BLaER1 treated with 17β-estradiol and CSF1 and Interleukin-3, amounts not matched to agents 10 nM and 100 nM (cell line): ENCODE measurements around the gene DUSP15.
"Not testable (repeated sequence)": the region's sequence is repeated elsewhere in the genome, so short reads cannot be mapped to it uniquely, and the experiment has no call there.

Source experiments
- H3K27ac ChIP-seq, 11 experiments: shearing (Covaris generic); formaldehyde crosslinking; 2 replicates each; pipeline ENCODE4 v1.8.1; 2022
- H3K27me3 ChIP-seq, 11 experiments: shearing (Covaris generic); formaldehyde crosslinking; 2 replicates each; pipeline ENCODE4 v1.8.1; 2022
- H3K36me3 ChIP-seq, 11 experiments: shearing (Covaris generic); formaldehyde crosslinking; 2 replicates each; pipeline ENCODE4 v1.8.1; 2022
- H3K4me1 ChIP-seq, 10 experiments: shearing (Covaris generic); formaldehyde crosslinking; 2 replicates each; pipeline ENCODE4 v1.8.1; 2022
- H3K4me2 ChIP-seq, 11 experiments: shearing (Covaris generic); formaldehyde crosslinking; 2 replicates each; pipeline ENCODE4 v1.8.1; 2022
- H3K4me3 ChIP-seq, 10 experiments: shearing (Covaris generic); formaldehyde crosslinking; 2 replicates each; pipeline ENCODE4 v1.8.1; 2022
- H3K9ac ChIP-seq, 11 experiments: shearing (Covaris generic); formaldehyde crosslinking; 2 replicates each; pipeline ENCODE4 v1.8.1; 2022
- H3K9me3 ChIP-seq, 11 experiments: shearing (Covaris generic); formaldehyde crosslinking; replicated peaks in 1 of 11; 2 replicates each; pipeline ENCODE4 v1.8.1; 2022
- H4K20me1 ChIP-seq, 11 experiments: shearing (Covaris generic); formaldehyde crosslinking; 2 replicates each; pipeline ENCODE4 v1.8.1; 2022
- Cebpa-rat ChIP-seq, 11 experiments: shearing (Covaris generic); IDR thresholded peaks; 2 replicates each; pipeline ENCODE4 v1.8.1; 2022

Gene DUSP15

DNA sequence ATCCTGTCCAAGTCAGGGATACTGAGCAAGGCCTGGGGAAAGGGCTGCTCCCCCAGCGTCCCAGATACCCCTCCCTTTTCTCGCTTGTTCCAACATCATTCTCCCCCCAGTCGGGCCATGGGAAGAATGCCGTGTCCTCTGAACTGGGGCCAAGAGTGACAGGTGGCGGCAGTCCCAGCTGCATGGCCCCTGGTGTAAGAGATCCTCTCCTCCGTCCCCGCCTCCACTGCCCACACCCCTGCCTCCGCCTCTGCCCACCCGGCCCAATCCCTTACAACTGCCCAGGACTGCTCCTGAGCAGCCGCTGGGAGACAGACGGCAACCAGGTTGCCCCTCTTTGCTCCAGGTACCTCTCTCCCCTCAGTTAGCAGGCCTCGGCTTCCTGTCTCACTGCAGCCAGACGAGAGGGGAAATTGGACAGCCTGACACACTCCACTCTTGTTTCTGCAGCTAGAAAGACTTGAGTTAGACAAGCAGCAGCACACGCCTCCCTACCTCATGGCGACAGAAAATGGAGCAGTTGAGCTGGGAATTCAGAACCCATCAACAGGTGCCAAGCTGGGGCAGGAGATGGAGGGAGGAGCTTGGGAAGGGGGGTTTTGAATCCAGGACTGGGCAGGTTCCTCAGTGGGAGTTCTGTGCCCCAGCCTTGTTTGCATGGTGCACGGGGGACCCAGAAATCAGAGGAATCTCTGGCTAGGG lies 51.1 kb downstream of the DUSP15 start, which contains the start of gene MYLK2:
TSS of gene MYLK2 (plus strand) at position 274 of the 702 bp plus-strand sequence. CDS start at position 499, 225 bp downstream.
- no peak for TF ChIP-seq Cebpa-rat (IDR thresholded peaks at IDR 0.05)
- Histone ChIP-seq H3K9ac (no peak within 1 kb of the TSS), H4K20me1 (peaks cover 0 to 21% (median 0%) of the 10 kb centered on the region in 11 experiments; a peak in 4 of 22 replicates), H3K4me3 (no peak within 1 kb of the TSS), H3K4me2 (no peak within 1 kb of the TSS), H3K27ac (no peak within 1 kb of the TSS), H3K4me1 (peaks cover 23 to 35% (median 32%) of the 10 kb centered on the region in 10 experiments), H3K9me3 (no peaks in the 10 kb centered on the region), H3K27me3 (peaks cover 0 to 6% (median 0%) of the 10 kb centered on the region in 11 experiments; a peak in 1 of 22 replicates), H3K36me3 (no peaks in the 10 kb centered on the region)

GRCh38 chr20:31818376-31818908 lies 51.9 kb downstream of the DUSP15 start:
- Histone ChIP-seq H3K4me3 (no peak overlapping the region), H3K9me3 (no peaks in the 10 kb centered on the region), H3K4me2 (no peak overlapping the region), H3K4me1 (peaks cover 15 to 27% (median 24%) of the 10 kb centered on the region in 10 experiments), H3K9ac (no peak overlapping the region), H4K20me1 (peaks cover 0 to 13% (median 0%) of the 10 kb centered on the region in 11 experiments; a peak in 4 of 22 replicates), H3K36me3 (no peaks in the 10 kb centered on the region), H3K27me3 (peaks cover 0 to 6% (median 0%) of the 10 kb centered on the region in 11 experiments; a peak in 1 of 22 replicates), H3K27ac (no peak overlapping the region)
- no peak for TF ChIP-seq Cebpa-rat (IDR thresholded peaks at IDR 0.05)

GRCh38 chr20:31817461-31817860 lies 52.9 kb downstream of the DUSP15 start:
- H3K9me3 ChIP-seq, result no peaks in the 10 kb centered on the region
- no peaks in the 10 kb centered on the region for H3K36me3 ChIP-seq
- H3K9ac ChIP-seq, result no peak overlapping the region
- H3K4me1 ChIP-seq, result peaks cover 9 to 18% (median 15%) of the 10 kb centered on the region in 10 experiments
- no peak overlapping the region for H3K27ac ChIP-seq
- peaks cover 0 to 5% (median 0%) of the 10 kb centered on the region in 11 experiments; a peak in 1 of 22 replicates for H3K27me3 ChIP-seq
- H3K4me3 ChIP-seq, result no peak overlapping the region
- no peak overlapping the region for H3K4me2 ChIP-seq
- peaks cover 0 to 9% (median 0%) of the 10 kb centered on the region in 11 experiments; a peak in 3 of 22 replicates for H4K20me1 ChIP-seq
- TF ChIP-seq Cebpa-rat (IDR thresholded peaks at IDR 0.05), result no peak

DNA sequence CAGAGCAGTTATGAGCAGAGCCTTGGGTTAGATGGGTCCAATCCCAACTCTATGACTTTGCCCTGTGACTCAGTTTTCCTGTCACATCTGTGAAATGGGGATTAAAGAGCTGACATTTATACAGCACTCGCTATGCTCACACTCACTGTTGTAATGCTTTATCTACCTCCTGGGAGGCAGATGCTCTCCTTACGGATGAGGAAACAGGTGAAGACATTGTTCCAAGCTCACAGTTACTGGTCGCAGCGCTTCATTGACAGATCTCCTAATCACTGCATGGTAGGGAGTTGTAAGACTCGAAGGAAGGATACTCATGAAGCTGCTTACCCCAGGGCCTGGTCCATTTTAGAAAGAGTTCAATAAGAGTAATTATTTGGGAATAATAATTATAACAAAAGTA lies 54.1 kb downstream of the DUSP15 start:
- Histone ChIP-seq H3K9me3 (no peaks in the 10 kb centered on the region), H3K36me3 (peaks cover 0 to 6% (median 0%) of the 10 kb centered on the region in 11 experiments; a peak in 1 of 22 replicates), H3K27ac (0 out of 22 replicates have a peak overlapping the region, but pooled peaks of 1 of the 11 experiments have one; percentile 14), H3K4me2 (peak overlapping the region in 8 of 11 experiments; percentile 58 to 82 (median 66); a peak in 14 of 22 replicates), H3K27me3 (no peaks in the 10 kb centered on the region), H3K9ac (no peak overlapping the region), H3K4me3 (no peak overlapping the region), H3K4me1 (peaks cover 12 to 22% (median 15%) of the 10 kb centered on the region in 10 experiments), H4K20me1 (peaks cover 0 to 17% (median 0%) of the 10 kb centered on the region in 11 experiments; a peak in 3 of 22 replicates)
- TF ChIP-seq Cebpa-rat (IDR thresholded peaks at IDR 0.05), result no peak

DNA sequence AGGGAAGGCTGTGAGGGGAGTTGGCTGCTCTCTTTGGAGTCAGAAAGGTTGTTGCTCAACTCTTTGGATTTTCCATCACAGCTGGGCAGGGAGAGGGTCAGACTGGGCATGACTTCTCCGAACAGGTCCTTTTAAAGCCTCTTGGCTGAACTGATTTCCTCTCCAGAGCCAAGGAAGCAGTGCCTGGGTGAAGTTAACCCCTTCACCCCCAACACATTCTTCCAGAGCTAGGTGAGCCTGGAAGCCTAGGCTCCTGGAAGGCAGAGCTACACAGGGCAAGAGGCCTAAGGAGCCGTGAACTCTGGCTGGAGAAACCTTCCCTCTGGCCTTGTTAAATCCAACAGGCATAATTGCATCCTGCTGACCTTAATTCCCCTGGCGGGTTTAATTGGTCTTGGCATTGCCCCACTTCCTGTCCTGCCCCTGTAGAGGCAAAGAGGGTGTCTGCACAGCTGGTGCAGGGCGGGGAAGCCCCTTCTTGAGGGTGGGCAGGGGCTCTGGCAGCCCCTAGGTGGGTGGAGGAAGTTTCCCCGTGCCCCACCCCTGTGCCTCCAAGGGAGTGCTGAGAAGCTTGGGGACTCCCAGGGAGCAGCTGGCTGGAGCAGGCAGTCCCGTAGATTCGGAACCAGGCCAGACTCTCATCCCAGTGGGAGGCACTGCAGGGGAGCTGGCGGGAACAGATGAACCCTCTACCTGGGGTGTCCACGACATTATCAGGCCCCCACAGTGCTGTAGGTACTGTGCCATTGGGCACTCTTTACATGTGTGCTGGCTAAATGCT lies 54.7 kb downstream of the DUSP15 start:
- Histone ChIP-seq H3K27ac (peak overlapping the region in 5 of 11 experiments; percentile 8 to 53 (median 27); a peak in 6 of 22 replicates), H3K9me3 (no peaks in the 10 kb centered on the region), H3K4me1 (peaks cover 19 to 29% (median 21%) of the 10 kb centered on the region in 10 experiments), H3K4me2 (peak overlapping the region; percentile 56 to 82 (median 64)), H3K27me3 (no peaks in the 10 kb centered on the region), H3K9ac (peak overlapping the region in 4 of 11 experiments; percentile 16 to 44 (median 33); a peak in 5 of 22 replicates), H4K20me1 (peaks cover 0 to 17% (median 0%) of the 10 kb centered on the region in 11 experiments; a peak in 3 of 22 replicates), H3K36me3 (peaks cover 0 to 10% (median 0%) of the 10 kb centered on the region in 11 experiments; a peak in 1 of 22 replicates), H3K4me3 (no peak overlapping the region)
- TF ChIP-seq Cebpa-rat (IDR thresholded peaks at IDR 0.05), result no peak

GRCh38 chr20:31814142-31814541 lies 56.2 kb downstream of the DUSP15 start:
- not testable (repeated sequence) for H3K9ac ChIP-seq, H3K4me2 ChIP-seq, H3K9me3 ChIP-seq, H3K27ac ChIP-seq, H3K4me3 ChIP-seq, H3K27me3 ChIP-seq
- H3K36me3 ChIP-seq, result peaks cover 0 to 10% (median 0%) of the 10 kb centered on the region in 11 experiments; a peak in 1 of 22 replicates
- H4K20me1 ChIP-seq, result peaks cover 0 to 17% (median 0%) of the 10 kb centered on the region in 11 experiments; a peak in 3 of 22 replicates
- H3K4me1 ChIP-seq, result peaks cover 25 to 42% (median 28%) of the 10 kb centered on the region in 10 experiments

- Histone ChIP-seq H3K9ac (no peak overlapping the region), H3K4me1 (peaks cover 25 to 47% (median 32%) of the 10 kb centered on the region in 10 experiments)
Observed at GRCh38 chr20:31813611-31814010, 56.7 kb downstream of the DUSP15 start.

DNA sequence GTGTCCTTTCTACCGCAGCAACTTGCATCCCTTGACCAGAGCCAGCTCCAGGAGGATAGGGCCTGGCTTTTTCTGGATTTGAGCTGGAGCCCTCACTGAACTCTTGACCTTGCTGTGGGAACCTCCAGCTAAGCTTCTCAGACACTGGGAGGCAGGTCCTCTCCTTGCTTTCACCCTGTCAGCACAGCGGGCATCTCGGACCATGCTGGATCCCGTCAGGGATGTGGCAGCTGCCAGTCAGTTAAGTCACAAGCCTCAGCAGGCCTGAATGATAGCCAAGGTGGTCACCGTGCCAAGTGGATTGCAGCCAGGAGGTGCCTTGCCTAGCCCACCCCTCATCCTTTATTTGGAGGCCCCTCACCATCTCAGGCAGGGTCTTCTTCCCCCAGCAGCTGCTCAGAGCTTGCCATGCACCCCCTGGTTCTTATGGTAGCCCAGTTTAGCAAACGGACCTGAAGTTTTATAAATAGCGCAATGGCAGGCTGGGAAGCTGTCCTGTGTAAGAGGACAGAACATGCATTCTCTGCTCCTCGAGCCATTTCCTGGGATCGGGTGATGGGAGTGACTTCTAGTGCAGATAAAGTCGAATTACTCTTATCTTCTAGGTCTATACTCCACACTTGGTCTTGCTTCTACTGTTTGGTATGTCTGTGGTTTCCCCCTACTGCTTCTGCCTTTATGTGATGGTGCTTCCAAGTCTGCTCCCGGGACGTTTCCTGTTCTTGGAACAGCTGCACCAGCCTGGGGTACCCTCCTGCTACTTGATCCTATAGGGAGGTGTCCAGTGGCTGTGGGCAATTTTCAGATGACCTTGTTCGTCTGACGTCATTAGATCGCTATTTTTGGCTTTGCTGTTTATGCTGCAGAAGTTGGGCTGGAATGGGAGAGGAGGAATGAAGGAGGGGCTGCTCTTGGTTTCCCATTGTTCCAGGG lies 58.3 kb downstream of the DUSP15 start:
- Histone ChIP-seq H3K27ac (no peak overlapping the region), H3K4me1 (peaks cover 26 to 48% (median 34%) of the 10 kb centered on the region in 10 experiments)

More at GRCh38 chr20:31813611-31814010, 56.7 kb downstream of the DUSP15 start:
- Histone ChIP-seq H3K27me3 (no peaks in the 10 kb centered on the region), H3K4me3 (no peak overlapping the region), H3K36me3 (peaks cover 0 to 12% (median 1%) of the 10 kb centered on the region in 11 experiments; a peak in 4 of 22 replicates), H3K4me2 (no peak overlapping the region), H4K20me1 (peaks cover 0 to 12% (median 0%) of the 10 kb centered on the region in 11 experiments; a peak in 2 of 22 replicates), H3K27ac (no peak overlapping the region), H3K9me3 (no peaks in the 10 kb centered on the region)
- no peak for TF ChIP-seq Cebpa-rat (IDR thresholded peaks at IDR 0.05)

More for the DNA sequence above, 58.3 kb downstream of the DUSP15 start:
- Histone ChIP-seq H3K4me3 (no peak overlapping the region), H3K4me2 (no peak overlapping the region), H3K9me3 (no peaks in the 10 kb centered on the region), H3K27me3 (no peaks in the 10 kb centered on the region), H3K9ac (no peak overlapping the region), H4K20me1 (peaks cover 0 to 8% (median 0%) of the 10 kb centered on the region in 11 experiments; a peak in 1 of 22 replicates), H3K36me3 (peaks cover 0 to 19% (median 6%) of the 10 kb centered on the region in 11 experiments; a peak in 8 of 22 replicates)
- TF ChIP-seq Cebpa-rat (IDR thresholded peaks at IDR 0.05), result 0 out of 22 replicates have a peak, but pooled peaks of 1 of the 11 experiments have one; percentile 10
